Activated naive CD4-positive, alpha-beta T cell treated with anti-CD3 and anti-CD28 coated beads for 36 hours (primary cell): Measurements from ENCODE around the gene MGST2. TPM values are rescaled to one million over a fixed set of nuclear protein-coding genes. Genes with fewer than 3 reads are reported as not detected.
A peak's percentile ranks its signal among the peaks of the same experiment; 100 is the strongest.

Experiments used
- CTCF ChIA-PET: fragments of 350-600 bp; sonication (Branson Sonifier 250); formaldehyde crosslinking; loops from one replicate; lab custom pipeline; 2021; ENCODE audit warnings: antibody characterized with exemption; lab: Charles Lee
- DNase-seq: peaks from one replicate; pipeline ENCODE4 v3.0.0-alpha.2; 2020
- H3K27ac Mint-ChIP-seq: one replicate; pipeline ENCODE4 v1.8.0; 2021; ENCODE audit warnings: mild to moderate bottlenecking, mixed read lengths
- H3K27me3 Mint-ChIP-seq: one replicate; pipeline ENCODE4 v1.8.0; 2021; ENCODE audit warnings: low read depth, mixed read lengths
- H3K36me3 Mint-ChIP-seq: one replicate; pipeline ENCODE4 v1.8.0; 2021; ENCODE audit warnings: low read depth, mixed read lengths
- H3K4me1 Mint-ChIP-seq: one replicate; pipeline ENCODE4 v1.8.0; 2021; ENCODE audit warnings: low read depth, mixed read lengths
- H3K4me3 Mint-ChIP-seq: one replicate; pipeline ENCODE4 v1.8.0; 2021; ENCODE audit warnings: mild to moderate bottlenecking, moderate library complexity, mixed read lengths
- H3K9me3 Mint-ChIP-seq: one replicate; pipeline ENCODE4 v1.8.0; 2021; ENCODE audit warnings: mixed read lengths
- intact Hi-C: fragments of 100-400 bp; cut with micrococcal nuclease; formaldehyde crosslinking; loops from one replicate; pipeline ENCODE4 v1.15.1; 2023
- total RNA-seq, 2 experiments: library from RNA; stranded (reverse); gene quantifications; one replicate each; pipeline ENCODE4 v1.2.3, GENCODE V29; 2021

The MGST2 gene
- total RNA-seq, 2 experiments from 2014 or later, result 5.4 to 6.2 TPM

DNA sequence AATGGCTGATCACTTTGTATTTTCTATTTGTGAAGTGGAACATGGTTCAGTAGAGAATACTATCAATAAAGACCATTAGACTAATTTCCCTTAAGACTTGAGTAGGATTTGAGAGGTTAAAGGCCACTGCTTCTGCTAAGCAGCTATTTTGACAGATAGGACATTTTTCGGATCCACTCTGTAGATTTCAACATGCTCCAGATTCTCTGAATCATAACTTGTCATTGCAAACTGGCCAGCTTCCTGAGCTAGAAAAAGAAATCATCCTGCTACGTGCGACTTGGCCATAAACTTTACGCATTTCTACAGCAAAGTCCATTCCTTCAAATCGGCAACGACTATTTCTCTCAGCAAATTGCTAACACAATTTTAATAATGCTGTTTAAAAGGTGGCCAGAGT, 55.2 kb downstream of the MGST2 start:
- Mint-ChIP-seq H3K36me3 (no peaks in the 10 kb centered on the region), H3K27me3 (no peaks in the 10 kb centered on the region), H3K4me3 (no peak overlapping the region), H3K9me3 (no peaks in the 10 kb centered on the region), H3K27ac (no peak overlapping the region), H3K4me1 (no peaks in the 10 kb centered on the region)
- CTCF ChIA-PET, result interaction anchor here (0.7 to 1.3 kb wide), 2 partner anchors 64 to 72 kb away, joined by 3 read pairs; no protein-coding TSS in a partner anchor
- intact Hi-C loops, result no loop called here
- DNase-seq, result no peak

DNA sequence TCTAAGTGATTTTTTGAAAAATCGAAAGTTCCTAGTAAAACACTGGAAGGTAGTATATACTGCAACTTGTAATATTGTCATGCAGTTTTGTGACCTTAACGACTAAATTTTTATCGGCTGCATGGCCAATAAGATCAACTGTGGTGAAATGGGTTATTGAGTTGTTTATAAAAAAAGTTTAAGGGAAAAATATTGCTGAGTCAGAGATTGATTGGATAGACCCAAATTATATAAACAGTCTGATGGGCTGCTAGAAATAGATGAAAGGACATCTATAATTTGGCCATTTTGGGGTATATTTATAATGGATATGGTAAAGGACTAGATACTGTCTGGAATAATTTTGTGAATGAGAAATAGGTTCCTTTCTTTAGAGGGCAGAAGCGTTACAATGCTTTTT, 56.2 kb downstream of the MGST2 start:
- DNase-seq, result no peak
- Mint-ChIP-seq H3K4me3 (no peak overlapping the region), H3K4me1 (no peaks in the 10 kb centered on the region), H3K27ac (no peak overlapping the region), H3K27me3 (no peaks in the 10 kb centered on the region), H3K9me3 (no peaks in the 10 kb centered on the region), H3K36me3 (no peaks in the 10 kb centered on the region)
- intact Hi-C loops, result no loop called here
- CTCF ChIA-PET, result interaction anchor here (1.3 kb wide), 1 partner anchor 65 kb away, joined by 3 read pairs; no protein-coding TSS in a partner anchor

DNA sequence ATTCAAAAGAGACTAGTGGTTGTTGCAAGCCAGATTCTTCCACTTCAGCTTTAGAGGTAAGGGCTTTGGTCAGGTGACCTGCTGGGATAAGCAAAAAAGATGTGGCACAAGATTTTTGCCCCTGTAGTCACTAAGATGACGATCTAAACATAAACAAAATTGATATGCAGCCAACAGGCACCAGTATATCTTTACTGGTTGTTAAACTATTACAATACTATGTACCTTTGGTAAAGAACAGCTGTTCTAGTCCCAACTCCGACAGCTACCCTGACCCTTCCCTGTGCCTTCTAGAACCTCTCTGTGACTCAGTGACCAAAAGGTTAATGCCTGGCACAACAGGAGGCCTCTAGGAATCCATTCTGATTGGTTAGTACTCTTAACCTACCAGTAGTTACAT, 59.6 kb downstream of the MGST2 start:
- intact Hi-C loops, result no loop called here
- no peaks in the 10 kb centered on the region for H3K27me3 Mint-ChIP-seq
- DNase-seq, result no peak
- CTCF ChIA-PET, result no interaction called here
- no peaks in the 10 kb centered on the region for H3K36me3 Mint-ChIP-seq
- H3K27ac Mint-ChIP-seq, result no peak overlapping the region
- no peaks in the 10 kb centered on the region for H3K4me1 Mint-ChIP-seq
- no peak overlapping the region for H3K4me3 Mint-ChIP-seq
- H3K9me3 Mint-ChIP-seq, result no peaks in the 10 kb centered on the region

DNA sequence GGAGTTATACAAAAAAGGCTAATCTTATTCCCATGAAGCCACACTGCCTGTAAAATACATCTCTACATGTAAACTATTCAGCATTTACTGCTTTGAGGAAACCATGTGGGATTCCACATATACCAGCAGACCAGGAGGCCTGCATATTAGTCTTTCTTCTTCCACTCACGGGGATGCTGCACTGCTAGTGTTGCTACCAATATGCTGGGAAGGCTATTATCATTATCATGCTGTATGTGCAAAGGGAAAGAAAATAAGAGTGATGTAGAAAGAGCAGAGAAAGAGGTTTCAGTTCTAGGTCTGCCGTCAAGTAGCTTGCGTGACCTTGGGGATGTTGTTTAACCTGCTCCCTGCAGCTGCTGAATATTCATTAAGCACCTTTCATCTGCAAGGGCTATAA, 61.0 kb downstream of the MGST2 start:
- intact Hi-C loops, result no loop called here
- CTCF ChIA-PET, result no interaction called here
- no peaks in the 10 kb centered on the region for H3K9me3 Mint-ChIP-seq

DNA sequence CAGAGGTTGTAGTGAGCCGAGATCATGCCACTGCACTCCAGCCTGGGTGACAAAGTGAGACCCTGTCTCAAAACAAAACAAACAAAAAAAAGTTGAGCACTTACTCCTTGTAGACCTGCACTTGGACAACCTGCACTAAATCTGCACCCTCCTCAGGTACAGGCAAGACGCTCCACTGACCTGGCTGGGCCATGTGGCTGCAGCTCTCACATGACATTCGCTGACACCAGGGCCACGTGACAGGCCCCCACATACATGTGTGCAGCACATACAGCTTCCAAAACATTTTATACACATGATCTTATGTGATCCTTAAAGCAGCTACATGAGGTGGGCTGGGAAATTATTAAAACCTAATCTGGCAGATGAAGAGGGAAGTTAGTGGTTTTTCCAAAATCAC, 62.5 kb downstream of the MGST2 start:
- Mint-ChIP-seq H3K27me3 (peaks cover 3% of the 10 kb centered on the region), H3K4me1 (no peaks in the 10 kb centered on the region), H3K9me3 (no peaks in the 10 kb centered on the region), H3K4me3 (no peak overlapping the region), H3K36me3 (no peaks in the 10 kb centered on the region), H3K27ac (no peak overlapping the region)
- DNase-seq, result no peak
- CTCF ChIA-PET, result interaction anchor here (0.7 to 0.8 kb wide), 2 partner anchors 24 to 76 kb away, joined by 3 to 4 read pairs; no protein-coding TSS in a partner anchor
- intact Hi-C loops, result no loop called here

More for the DNA sequence above, 61.0 kb downstream of the MGST2 start:
- DNase-seq, result no peak
- Mint-ChIP-seq H3K36me3 (no peaks in the 10 kb centered on the region), H3K27ac (no peak overlapping the region), H3K4me1 (no peaks in the 10 kb centered on the region), H3K4me3 (no peak overlapping the region), H3K27me3 (no peaks in the 10 kb centered on the region)

DNA sequence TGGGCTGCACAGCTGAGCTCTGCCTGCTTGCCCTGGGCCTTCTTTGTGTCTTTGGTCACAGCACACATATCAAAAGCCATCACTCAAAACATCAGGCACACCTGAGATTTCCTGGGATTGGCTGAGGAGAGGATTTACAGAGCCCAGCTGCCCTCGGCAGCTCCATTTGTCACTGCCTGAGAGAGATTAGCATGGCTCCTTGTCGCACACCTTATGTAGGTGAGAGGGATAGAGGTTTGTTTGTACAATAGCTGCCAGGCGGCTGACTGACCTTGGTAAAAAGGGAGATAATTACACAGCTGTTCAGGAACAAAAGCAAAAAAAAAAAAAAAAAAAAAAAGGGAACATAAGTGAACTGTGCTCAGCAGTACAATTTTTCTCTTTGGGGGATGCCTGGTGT, 63.2 kb downstream of the MGST2 start:
- DNase-seq, result no peak
- H3K36me3 Mint-ChIP-seq, result no peaks in the 10 kb centered on the region
- no peaks in the 10 kb centered on the region for H3K9me3 Mint-ChIP-seq
- H3K27ac Mint-ChIP-seq, result no peak overlapping the region
- intact Hi-C loops, result no loop called here
- H3K4me3 Mint-ChIP-seq, result no peak overlapping the region
- CTCF ChIA-PET, result interaction anchor here (0.7 kb wide), 2 partner anchors 25 to 673 kb away, joined by 3 to 4 read pairs; no protein-coding TSS in a partner anchor
- no peaks in the 10 kb centered on the region for H3K4me1 Mint-ChIP-seq
- peaks cover 3% of the 10 kb centered on the region for H3K27me3 Mint-ChIP-seq

DNA sequence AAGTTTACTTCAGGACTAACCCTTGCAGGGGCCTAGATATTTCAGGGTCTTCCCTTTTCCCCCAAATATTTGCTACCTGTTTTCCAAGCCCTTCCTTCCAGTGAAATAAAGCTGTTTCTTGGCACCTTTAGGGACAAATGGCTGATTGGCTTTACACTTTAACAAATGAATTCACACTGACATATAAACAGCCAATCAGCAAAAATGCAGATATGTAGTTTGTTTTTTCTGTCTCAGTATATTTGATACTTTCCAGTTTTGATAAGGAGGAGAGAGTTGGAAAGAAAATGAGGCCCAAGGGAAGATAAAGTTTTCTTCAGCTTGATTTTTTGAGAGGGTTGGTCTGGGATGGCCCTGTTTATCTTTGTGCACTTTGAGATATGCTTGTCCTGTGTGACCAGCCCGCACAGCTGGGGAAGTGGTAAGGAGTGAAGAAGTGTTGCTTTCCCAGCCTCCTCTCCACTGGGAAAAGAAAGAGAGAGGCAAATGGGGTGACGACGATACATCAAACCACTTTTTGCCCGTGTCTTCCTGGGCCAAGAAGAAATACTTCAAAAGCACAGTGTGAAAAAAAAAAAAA, 67.5 kb downstream of the MGST2 start:
- intact Hi-C loops, result loop anchor here (10.0 kb wide), 2 partner anchors 882 to 1122 kb away; no protein-coding TSS in a partner anchor
- H3K4me1 Mint-ChIP-seq, result peaks cover 22% of the 10 kb centered on the region
- H3K27me3 Mint-ChIP-seq, result peaks cover 29% of the 10 kb centered on the region
- no peak overlapping the region for H3K27ac Mint-ChIP-seq
- no peak for DNase-seq
- H3K36me3 Mint-ChIP-seq, result no peaks in the 10 kb centered on the region
- no peaks in the 10 kb centered on the region for H3K9me3 Mint-ChIP-seq
- no peak overlapping the region for H3K4me3 Mint-ChIP-seq
- CTCF ChIA-PET, result interaction anchor here (0.6 to 1.4 kb wide), 6 partner anchors 56 to 432 kb away, joined by 3 to 4 read pairs (median 3); no protein-coding TSS in a partner anchor

DNA sequence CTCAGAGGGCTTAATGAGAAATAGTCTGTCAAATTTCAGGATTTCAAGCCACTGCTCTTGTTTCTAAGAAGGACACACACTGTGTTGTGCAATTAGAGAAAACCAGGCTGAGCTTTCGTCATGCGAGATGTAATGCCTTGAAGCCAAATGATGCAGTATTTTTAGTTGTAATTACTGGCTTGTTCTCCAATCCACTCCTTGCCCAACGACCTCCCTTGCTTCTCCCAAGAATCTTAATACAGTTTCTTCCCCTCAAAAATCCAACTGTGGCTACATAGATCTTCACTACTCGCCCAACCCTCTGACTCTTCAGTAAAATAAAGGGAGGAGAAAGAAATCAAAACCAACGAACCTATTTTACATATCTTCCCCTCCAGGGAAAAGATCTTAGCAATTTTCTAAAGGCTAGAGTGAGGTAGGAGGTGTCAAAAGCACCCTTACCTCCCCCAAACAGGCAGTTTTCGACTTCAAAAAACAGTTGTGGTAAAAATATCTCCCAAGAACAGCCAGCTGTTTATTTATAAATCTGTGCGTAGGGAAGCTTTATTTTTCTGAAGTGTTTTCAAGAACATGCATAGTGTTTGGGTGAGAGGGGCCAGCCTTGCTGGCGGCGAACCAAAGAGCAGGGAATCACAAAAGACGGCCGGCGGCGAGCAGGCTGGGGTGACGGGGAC, 68.7 kb downstream of the MGST2 start:
- Mint-ChIP-seq H3K27me3 (peaks cover 29% of the 10 kb centered on the region), H3K4me3 (peak overlapping the region; percentile 61), H3K27ac (no peak overlapping the region), H3K9me3 (no peaks in the 10 kb centered on the region), H3K4me1 (peaks cover 22% of the 10 kb centered on the region), H3K36me3 (no peaks in the 10 kb centered on the region)
- intact Hi-C loops, result loop anchor here (1.0 to 10.0 kb wide), 5 partner anchors 79 to 1120 kb away; no protein-coding TSS in a partner anchor
- CTCF ChIA-PET, result interaction anchor here (0.6 to 1.4 kb wide), 10 partner anchors 77 to 626 kb away, joined by 3 to 8 read pairs (median 3); no protein-coding TSS in a partner anchor
- no peak for DNase-seq

DNA sequence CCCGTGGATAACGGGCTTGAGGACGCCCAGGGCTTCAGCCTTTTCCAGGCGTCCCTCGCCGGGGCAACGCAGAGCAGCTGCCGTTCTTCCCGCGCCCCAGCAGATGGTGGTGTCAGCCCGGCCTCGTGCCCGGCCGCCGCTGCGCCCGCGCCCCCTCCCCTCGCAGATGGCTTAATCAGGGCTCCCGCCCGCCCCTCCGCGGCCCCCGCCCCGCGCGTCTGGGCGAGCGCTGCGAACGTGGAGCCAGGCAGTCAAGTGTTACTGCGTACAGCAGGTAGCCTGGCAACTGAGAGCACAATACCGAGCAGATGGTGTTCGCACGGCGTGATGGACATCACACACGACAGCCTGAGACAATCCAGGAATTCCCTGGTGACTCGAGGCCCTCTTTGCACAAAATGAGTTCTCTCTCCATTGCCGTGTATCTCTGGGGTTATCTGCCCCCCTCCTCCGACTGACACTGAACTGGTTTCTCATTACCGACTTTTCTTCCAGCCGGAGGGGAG, 69.3 kb downstream of the MGST2 start:
- DNase-seq, result peak; percentile 78
- CTCF ChIA-PET, result interaction anchor here (0.7 to 1.4 kb wide), 6 partner anchors 78 to 625 kb away, joined by 3 to 8 read pairs (median 4); no protein-coding TSS in a partner anchor
- Mint-ChIP-seq H3K4me1 (peaks cover 22% of the 10 kb centered on the region), H3K9me3 (no peaks in the 10 kb centered on the region), H3K27ac (no peak overlapping the region), H3K36me3 (no peaks in the 10 kb centered on the region), H3K27me3 (peaks cover 29% of the 10 kb centered on the region), H3K4me3 (peak overlapping the region; percentile 61)
- intact Hi-C loops, result loop anchor here (1.0 to 10.0 kb wide), 10 partner anchors 80 to 1120 kb away; partner anchors contain the start of gene MAML3

DNA sequence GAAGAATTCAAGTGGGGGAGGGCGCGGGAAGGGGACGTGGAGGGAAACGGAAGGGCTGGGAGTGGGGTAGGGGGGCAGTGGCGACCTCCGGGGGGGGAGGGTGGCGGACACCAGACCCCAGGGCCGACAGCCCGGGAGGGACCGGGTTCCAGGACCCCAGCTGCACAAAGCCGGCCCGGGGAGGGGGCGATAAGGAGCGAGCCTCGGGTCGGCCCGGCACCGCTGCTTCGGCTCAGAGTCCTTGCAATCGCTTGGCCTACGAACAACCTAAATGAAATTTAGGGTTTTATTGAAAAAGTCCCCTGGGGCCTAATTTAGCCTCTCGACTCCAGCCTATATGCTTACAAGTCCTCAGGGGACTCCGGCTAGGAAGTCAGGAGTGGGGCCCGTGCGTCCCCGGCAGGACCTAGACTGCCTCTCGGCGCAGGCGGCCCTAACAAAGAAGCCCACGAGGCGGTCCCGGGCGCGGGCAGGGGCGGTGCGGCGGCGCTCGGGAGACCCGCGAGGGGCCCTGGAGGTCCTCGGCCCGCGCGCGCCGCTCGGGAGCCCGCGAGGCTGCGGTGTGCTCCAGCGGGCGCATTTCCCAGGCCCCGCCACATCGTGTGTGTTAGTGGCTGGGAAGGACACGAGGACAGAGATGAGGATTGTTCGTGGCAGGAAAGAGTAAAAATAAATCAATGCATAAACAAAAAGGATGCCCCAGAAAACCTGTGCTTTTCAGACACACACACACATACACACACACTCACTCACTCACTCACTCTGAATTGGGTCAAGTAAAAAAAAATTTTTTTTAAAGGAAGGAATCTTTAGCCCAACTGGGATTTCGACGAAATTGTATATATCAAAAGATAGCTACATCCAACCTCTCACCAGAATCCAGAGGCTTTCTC, 70.0 kb downstream of the MGST2 start:
- CTCF ChIA-PET, result interaction anchor here (0.9 to 1.3 kb wide), 5 partner anchors 132 to 625 kb away, joined by 3 to 5 read pairs (median 3); no protein-coding TSS in a partner anchor
- no peak for DNase-seq

DNA sequence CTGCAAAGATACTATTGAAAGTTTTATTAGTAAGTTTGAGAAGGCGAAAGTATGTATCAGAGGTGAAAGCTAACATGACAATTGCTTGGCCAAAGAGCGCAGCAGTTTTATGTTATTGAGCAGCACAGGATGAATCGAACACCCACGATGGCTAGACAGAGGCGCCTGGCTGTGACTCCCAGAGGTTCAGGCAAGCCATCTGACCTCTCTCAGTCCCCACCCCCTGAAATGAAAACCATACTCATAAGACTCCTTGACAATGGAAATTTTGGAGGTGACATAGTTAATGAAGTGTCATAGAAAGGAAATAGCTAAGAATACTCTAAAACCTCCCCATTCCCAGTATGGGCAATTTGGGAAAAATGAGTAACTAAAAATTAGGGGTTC, 70.6 kb downstream of the MGST2 start:
- no peaks in the 10 kb centered on the region for H3K9me3 Mint-ChIP-seq
- no peak overlapping the region for H3K27ac Mint-ChIP-seq
- DNase-seq, result peak; percentile 45
- peaks cover 29% of the 10 kb centered on the region for H3K27me3 Mint-ChIP-seq
- intact Hi-C loops, result loop anchor here (2.0 to 10.0 kb wide), 5 partner anchors 123 to 1119 kb away; partner anchors contain the start of gene MAML3
- peak overlapping the region; percentile 61 for H3K4me3 Mint-ChIP-seq
- no peaks in the 10 kb centered on the region for H3K36me3 Mint-ChIP-seq
- peaks cover 22% of the 10 kb centered on the region for H3K4me1 Mint-ChIP-seq
- CTCF ChIA-PET, result interaction anchor here (0.6 to 1.3 kb wide), 5 partner anchors 56 to 624 kb away, joined by 3 to 6 read pairs (median 3); no protein-coding TSS in a partner anchor

More for the DNA sequence above, 70.0 kb downstream of the MGST2 start:
- intact Hi-C loops, result loop anchor here (1.0 to 10.0 kb wide), 9 partner anchors 123 to 1119 kb away; partner anchors contain the start of gene MAML3
- H3K4me3 Mint-ChIP-seq, result peak overlapping the region; percentile 61
- H3K27ac Mint-ChIP-seq, result no peak overlapping the region
- H3K4me1 Mint-ChIP-seq, result peaks cover 22% of the 10 kb centered on the region
- no peaks in the 10 kb centered on the region for H3K9me3 Mint-ChIP-seq
- H3K27me3 Mint-ChIP-seq, result peaks cover 29% of the 10 kb centered on the region
- H3K36me3 Mint-ChIP-seq, result no peaks in the 10 kb centered on the region
